HepG2 (cell line): ENCODE measurements around the gene LSMEM2. TPM values are rescaled to one million over a fixed set of nuclear protein-coding genes. Genes with fewer than 3 reads are reported as not detected.
A peak's percentile ranks its signal among the peaks of the same experiment; 100 is the strongest.

Source experiments
- ATF2 ChIP-seq: sonication (generic); formaldehyde crosslinking; IDR thresholded peaks from 2 replicates; pipeline ENCODE4 v1.4.0; 2020; ENCODE audit warnings: missing genetic modification reagents
- EP300 ChIP-seq, 3 experiments: sonication (generic) in 1 of 3; formaldehyde crosslinking in 1 of 3; IDR thresholded peaks; 2 replicates each; pipeline versions ENCODE4 v1.5.1 to v1.6.1; 2011 to 2020; ENCODE audit warnings: low read depth in 2 of 3, low read length in 2 of 3, borderline replicate concordance in 1 of 3, improper control_type of control experiment in 1 of 3, mild to moderate bottlenecking in 1 of 3, missing genetic modification reagents in 1 of 3, moderate library complexity in 1 of 3
- FOXO1 ChIP-seq: sonication (generic); formaldehyde crosslinking; IDR thresholded peaks from 2 replicates; pipeline ENCODE4 v1.4.0; 2020; ENCODE audit warnings: missing genetic modification reagents
- HOXA9 ChIP-seq: sonication (generic); formaldehyde crosslinking; IDR thresholded peaks from 2 replicates; pipeline ENCODE4 v1.8.1; 2022; ENCODE audit warnings: missing genetic modification reagents, mild to moderate bottlenecking, moderate library complexity, borderline replicate concordance
- MBNL3 ChIP-seq: fragments of 250-450 bp; sonication (Bioruptor Pico); conservative IDR thresholded peaks from 2 replicates; pipeline ENCODE4 v1.8.0; 2022; ENCODE audit warnings: mild to moderate bottlenecking, inconsistent platforms
- POLR2G ChIP-seq: fragments of 200-400 bp; formaldehyde crosslinking; IDR thresholded peaks from 2 replicates; pipeline ENCODE4 v1.6.1; 2018; ENCODE audit warnings: mild to moderate bottlenecking, low read depth, low read length, moderate library complexity
- SIX1 ChIP-seq: sonication (generic); formaldehyde crosslinking; IDR thresholded peaks from 2 replicates; pipeline ENCODE4 v1.4.0; 2020; ENCODE audit warnings: missing genetic modification reagents, borderline replicate concordance
- SMAD3 ChIP-seq: sonication (generic); formaldehyde crosslinking; IDR thresholded peaks from 2 replicates; pipeline ENCODE4 v1.4.0; 2020; ENCODE audit warnings: missing genetic modification reagents
- STAT5B ChIP-seq: sonication (generic); formaldehyde crosslinking; IDR thresholded peaks from 2 replicates; pipeline ENCODE4 v1.4.0; 2020; ENCODE audit warnings: missing genetic modification reagents
- SUZ12 ChIP-seq: fragments of 150-350 bp; IDR thresholded peaks from 2 replicates; pipeline ENCODE4 v1.6.1; 2014; ENCODE audit warnings: low read depth, low read length
- YY1 ChIP-seq: IDR thresholded peaks from 2 replicates; pipeline ENCODE4 v1.6.1; 2011; ENCODE audit warnings: low read length, low read depth, moderate library complexity, mild to moderate bottlenecking; ENCODE audit not compliant: insufficient read depth, insufficient replicate concordance
- ZBTB21 ChIP-seq: sonication (generic); formaldehyde crosslinking; IDR thresholded peaks from 2 replicates; pipeline ENCODE4 v1.4.0; 2020; ENCODE audit warnings: missing genetic modification reagents
- ZGPAT ChIP-seq: IDR thresholded peaks from 2 replicates; pipeline ENCODE4 v1.6.1; 2016; ENCODE audit warnings: mild to moderate bottlenecking
- ZNF12 ChIP-seq: sonication (generic); formaldehyde crosslinking; IDR thresholded peaks from 2 replicates; pipeline ENCODE4 v1.5.0; 2020; ENCODE audit warnings: missing genetic modification reagents
- ZNF160 ChIP-seq: sonication (generic); formaldehyde crosslinking; IDR thresholded peaks from 2 replicates; pipeline ENCODE4 v1.8.0; 2022; ENCODE audit warnings: mild to moderate bottlenecking, inconsistent platforms, missing genetic modification reagents
- ZNF17 ChIP-seq: sonication (generic); formaldehyde crosslinking; IDR thresholded peaks from 2 replicates; pipeline ENCODE4 v1.5.0; 2020; ENCODE audit warnings: mild to moderate bottlenecking, missing genetic modification reagents
- ZNF224 ChIP-seq: sonication (generic); formaldehyde crosslinking; IDR thresholded peaks from 2 replicates; pipeline ENCODE4 v1.5.0; 2020; ENCODE audit warnings: mild to moderate bottlenecking, missing genetic modification reagents
- ZNF251 ChIP-seq: sonication (generic); formaldehyde crosslinking; IDR thresholded peaks from 2 replicates; pipeline ENCODE4 v1.9.0; 2021; ENCODE audit warnings: mild to moderate bottlenecking, missing genetic modification reagents
- ZNF282 ChIP-seq: fragments of 450-650 bp; IDR thresholded peaks from 2 replicates; pipeline ENCODE4 v1.6.1; 2018; ENCODE audit not compliant: partially characterized antibody
- ZNF34 ChIP-seq: sonication (generic); formaldehyde crosslinking; IDR thresholded peaks from 2 replicates; pipeline ENCODE4 v1.4.0; 2020; ENCODE audit warnings: mild to moderate bottlenecking, missing genetic modification reagents, borderline replicate concordance
- ZNF619 ChIP-seq: sonication (generic); formaldehyde crosslinking; IDR thresholded peaks from 2 replicates; pipeline ENCODE4 v1.4.0; 2020; ENCODE audit warnings: mild to moderate bottlenecking, missing genetic modification reagents
- ZNF660 ChIP-seq: sonication (generic); formaldehyde crosslinking; IDR thresholded peaks from 2 replicates; pipeline ENCODE4 v1.5.1; 2020; ENCODE audit warnings: mild to moderate bottlenecking, low read depth, missing genetic modification reagents, borderline replicate concordance
- ZNF878 ChIP-seq: sonication (generic); formaldehyde crosslinking; IDR thresholded peaks from 2 replicates; pipeline ENCODE4 v1.8.1; 2023; ENCODE audit warnings: mild to moderate bottlenecking, missing genetic modification reagents, moderate library complexity
- ZSCAN20 ChIP-seq: sonication (generic); formaldehyde crosslinking; IDR thresholded peaks from 2 replicates; pipeline ENCODE4 v1.4.0; 2020; ENCODE audit warnings: missing genetic modification reagents, mild to moderate bottlenecking, borderline replicate concordance
- polyA plus RNA-seq, 8 experiments: library from polyadenylated mRNA; depleted of rRNA in 3 of 8; stranded (reverse) in 7 of 8; unstranded in 1 of 8; fragments of >200 nt; fragmentation: Illumina TruSeq in 4 of 8; extraction: Trizol in 4 of 8; gene quantifications; 2 replicates each; pipeline versions ENCODE4 v1.2.1 to v1.2.3, GENCODE V29; 2011 to 2016; ENCODE audit warnings: low read depth in 4 of 8, missing spikeins in 1 of 8, mixed read lengths in 1 of 8; ENCODE audit not compliant: insufficient read depth in 1 of 8
- total RNA-seq, 5 experiments: library from RNA; depleted of rRNA; stranded (reverse); fragments of >200 nt; fragmentation: Illumina TruSeq; extraction: Trizol; gene quantifications; 2 replicates each; pipeline ENCODE4 v1.2.3, GENCODE V29; 2016; ENCODE audit warnings: low read depth in 1 of 5
- TF ChIP-seq, protein P1 (sequence below): sonication (generic); formaldehyde crosslinking; IDR thresholded peaks from 2 replicates; pipeline ENCODE4 v1.8.0; 2022; ENCODE audit warnings: mild to moderate bottlenecking, missing genetic modification reagents, moderate library complexity
- TF ChIP-seq, protein P2 (sequence below): IDR thresholded peaks from 2 replicates; pipeline ENCODE4 v1.6.1; 2018; ENCODE audit warnings: missing genetic modification reagents

Gene LSMEM2
- total and polyA plus RNA-seq, 2 of the 13 experiments (the other 11 are each of a cell fraction or from before 2014, with no cell fraction given) = 0.07 to 0.41 TPM

DNA sequence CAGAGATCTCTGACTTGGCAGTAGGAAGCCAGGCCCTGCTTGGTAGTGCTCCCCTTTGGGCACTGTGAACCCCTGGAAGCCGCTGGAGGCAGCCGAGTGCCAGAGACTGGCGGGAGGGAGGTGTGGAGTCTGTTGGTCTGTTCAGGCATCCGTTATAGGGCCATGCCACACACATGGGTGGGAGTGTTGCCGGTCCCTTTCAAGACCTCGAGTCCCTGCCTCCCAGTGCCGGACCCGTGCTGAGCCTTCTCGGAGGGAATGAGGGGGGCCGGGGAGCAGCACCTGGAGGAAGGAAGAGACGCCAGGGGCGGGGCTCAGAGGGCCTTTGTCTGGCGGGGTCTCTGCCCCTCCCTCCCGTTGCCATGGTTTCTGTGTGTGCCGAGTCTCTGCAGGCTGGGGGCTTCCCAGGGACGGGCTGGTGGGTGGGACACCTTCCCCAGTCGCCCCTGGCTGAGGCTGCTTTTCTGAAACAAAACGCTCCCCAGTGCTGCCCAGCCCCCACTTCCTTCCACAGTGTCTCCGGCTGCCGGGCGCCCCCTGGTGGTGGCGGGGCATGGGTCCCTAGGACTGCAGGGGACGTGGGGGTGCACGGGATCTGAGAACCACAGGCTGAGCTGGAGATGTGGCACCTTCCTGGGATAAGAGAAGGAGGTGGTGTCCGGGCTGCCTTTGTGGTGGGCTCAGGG is 32.9 kb upstream of the LSMEM2 start (continued):
- TF ChIP-seq ZNF282 (no peak), ZNF878 (CRISPR knock-in tag) (no peak), ZNF12 (no peak), SIX1 (CRISPR knock-in tag) (no peak), MBNL3 (CRISPR knock-in tag) (no peak), FOXO1 (CRISPR knock-in tag) (no peak), ZNF34 (CRISPR knock-in tag) (no peak), ZNF160 (CRISPR knock-in tag) (no peak; the same call in 1 of the 2 replicates), EP300 (IDR thresholded peaks at IDR 0.05; ENCODE audit: low read depth in 2 of 2, low read length in 2 of 2) (no peak), EP300 (CRISPR knock-in tag; IDR thresholded peaks at IDR 0.05; ENCODE audit: borderline replicate concordance) (no peak), SUZ12 (no peak), POLR2G (no peak), ZNF224 (CRISPR knock-in tag) (no peak), ZNF17 (CRISPR knock-in tag) (no peak), HOXA9 (CRISPR knock-in tag) (no peak), ZSCAN20 (no peak), ZNF619 (CRISPR knock-in tag) (no peak), ATF2 (0 out of 2 replicates have a peak, but pooled peaks have one; percentile 33), ZNF660 (CRISPR knock-in tag) (no peak), SMAD3 (CRISPR knock-in tag) (no peak), YY1 (peak; percentile 46), ZGPAT (CRISPR knock-in tag) (peak; percentile 56; the same call in 1 of the 2 replicates), ZBTB21 (CRISPR knock-in tag) (no peak), ZNF251 (CRISPR knock-in tag) (no peak), STAT5B (CRISPR knock-in tag) (no peak)
- TF ChIP-seq, protein P1, sequence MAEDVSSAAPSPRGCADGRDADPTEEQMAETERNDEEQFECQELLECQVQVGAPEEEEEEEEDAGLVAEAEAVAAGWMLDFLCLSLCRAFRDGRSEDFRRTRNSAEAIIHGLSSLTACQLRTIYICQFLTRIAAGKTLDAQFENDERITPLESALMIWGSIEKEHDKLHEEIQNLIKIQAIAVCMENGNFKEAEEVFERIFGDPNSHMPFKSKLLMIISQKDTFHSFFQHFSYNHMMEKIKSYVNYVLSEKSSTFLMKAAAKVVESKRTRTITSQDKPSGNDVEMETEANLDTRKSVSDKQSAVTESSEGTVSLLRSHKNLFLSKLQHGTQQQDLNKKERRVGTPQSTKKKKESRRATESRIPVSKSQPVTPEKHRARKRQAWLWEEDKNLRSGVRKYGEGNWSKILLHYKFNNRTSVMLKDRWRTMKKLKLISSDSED (CRISPR knock-in tag) = no peak
- TF ChIP-seq, protein P2, sequence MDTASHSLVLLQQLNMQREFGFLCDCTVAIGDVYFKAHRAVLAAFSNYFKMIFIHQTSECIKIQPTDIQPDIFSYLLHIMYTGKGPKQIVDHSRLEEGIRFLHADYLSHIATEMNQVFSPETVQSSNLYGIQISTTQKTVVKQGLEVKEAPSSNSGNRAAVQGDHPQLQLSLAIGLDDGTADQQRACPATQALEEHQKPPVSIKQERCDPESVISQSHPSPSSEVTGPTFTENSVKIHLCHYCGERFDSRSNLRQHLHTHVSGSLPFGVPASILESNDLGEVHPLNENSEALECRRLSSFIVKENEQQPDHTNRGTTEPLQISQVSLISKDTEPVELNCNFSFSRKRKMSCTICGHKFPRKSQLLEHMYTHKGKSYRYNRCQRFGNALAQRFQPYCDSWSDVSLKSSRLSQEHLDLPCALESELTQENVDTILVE = 0 out of 2 replicates have a peak, but pooled peaks have one; percentile 33
